Testis (tissue), 2 donors: Measurements from ENCODE around the gene ZNF212.

Experiments used
- CTCF ChIP-seq, 3 experiments: fragments of 450-650 bp in 2 of 3; fragments of 200-600 bp in 1 of 3; sonication (generic) in 1 of 3; IDR thresholded peaks; one replicate each; pipeline ENCODE4 v1.5.1; 2016 to 2019; ENCODE audit warnings: antibody characterized with exemption in 3 of 3, mild to moderate bottlenecking in 2 of 3, moderate library complexity in 1 of 3
- POLR2A ChIP-seq: fragments of 450-650 bp; IDR thresholded peaks from one replicate; pipeline ENCODE4 v1.6.1; 2017; ENCODE audit warnings: antibody characterized with exemption, mild to moderate bottlenecking, moderate library complexity

GRCh38 chr7:149254181-149254858 is 14.9 kb downstream of the ZNF212 start:
- TF ChIP-seq CTCF (IDR thresholded peaks at IDR 0.05) (no peak), POLR2A (no peak)
